Glomerular visceral epithelial cell (primary cell): ENCODE data around the gene SLC66A3.
"Not testable (repeated sequence)": the region's sequence is repeated elsewhere in the genome, so short reads cannot be mapped to it uniquely, and the experiment has no call there.

Experiments used
- DNase-seq: peaks from one replicate; pipeline ENCODE4 v3.0.0-alpha.2; 2016; ENCODE audit errors: extremely low spot score

Gene SLC66A3

GRCh38 chr2:11163439-11164317, 8.4 kb downstream of the SLC66A3 start:
- DNase-seq, result no peak

DNA sequence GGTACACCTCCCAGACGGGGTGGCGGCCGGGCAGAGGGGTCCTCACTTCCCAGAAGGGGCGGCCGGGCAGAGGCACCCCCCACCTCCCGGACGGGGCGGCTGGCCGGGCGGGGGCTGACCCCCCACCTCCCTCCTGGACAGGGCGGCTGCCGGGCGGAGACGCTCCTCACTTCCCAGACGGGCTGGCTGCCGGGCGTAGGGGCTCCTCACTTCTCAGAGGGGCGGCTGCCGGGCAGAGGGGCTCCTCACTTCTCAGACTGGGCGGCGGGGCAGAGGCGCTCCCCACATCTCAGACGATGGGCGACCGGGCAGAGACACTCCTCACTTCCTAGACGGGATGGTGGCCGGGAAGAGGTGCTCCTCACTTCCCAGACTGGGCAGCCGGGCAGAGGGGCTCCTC, 9.8 kb downstream of the SLC66A3 start:
- not testable (repeated sequence) for DNase-seq

- no peak for DNase-seq
Observed at GRCh38 chr2:11166476-11166875, 11.2 kb downstream of the SLC66A3 start.

- DNase-seq, result no peak
Observed at GRCh38 chr2:11168488-11168887, 13.2 kb downstream of the SLC66A3 start.

- no peak for DNase-seq
Observed at GRCh38 chr2:11169333-11169732, 14.1 kb downstream of the SLC66A3 start.

GRCh38 chr2:11174222-11174621, 19.0 kb downstream of the SLC66A3 start:
- DNase-seq, result no peak

DNA sequence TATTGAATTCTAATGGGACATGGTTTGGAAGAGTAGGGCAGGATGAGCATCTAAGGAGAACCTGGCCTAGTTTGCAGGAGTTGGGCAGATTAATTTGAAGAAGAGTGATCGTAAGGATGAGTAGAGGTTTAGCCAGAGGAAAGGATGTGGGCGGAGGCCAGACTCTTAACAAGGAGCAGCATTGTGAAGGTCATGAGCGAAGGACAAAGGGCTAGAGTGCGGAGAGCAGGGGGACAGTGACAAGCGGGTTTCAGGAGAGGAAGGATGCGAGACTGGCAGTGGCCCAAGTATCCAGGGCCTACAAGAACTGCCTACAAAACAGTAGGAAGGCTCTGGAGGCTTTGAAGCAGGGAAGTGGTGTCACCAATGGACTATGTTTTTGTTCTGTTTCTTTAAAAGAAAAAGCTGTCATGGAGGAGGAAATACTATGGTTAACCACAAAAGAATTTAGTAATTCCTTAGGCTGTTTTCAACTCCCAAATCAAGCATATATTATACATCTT, 20.1 kb downstream of the SLC66A3 start:
- DNase-seq, result peak; percentile 44

- no peak for DNase-seq
Observed at GRCh38 chr2:11177871-11178690, 22.8 kb downstream of the SLC66A3 start.

GRCh38 chr2:11179196-11179595, 23.9 kb downstream of the SLC66A3 start:
- no peak for DNase-seq

GRCh38 chr2:11179899-11180298, 24.6 kb downstream of the SLC66A3 start:
- no peak for DNase-seq

- DNase-seq, result no peak
Observed at GRCh38 chr2:11180653-11181052, 25.4 kb downstream of the SLC66A3 start.

- DNase-seq, result no peak
Observed at GRCh38 chr2:11182951-11183350, 27.7 kb downstream of the SLC66A3 start.

GRCh38 chr2:11186145-11186544, 30.9 kb downstream of the SLC66A3 start:
- no peak for DNase-seq

- DNase-seq, result no peak
Observed at GRCh38 chr2:11187083-11187619, 31.9 kb downstream of the SLC66A3 start.

DNA sequence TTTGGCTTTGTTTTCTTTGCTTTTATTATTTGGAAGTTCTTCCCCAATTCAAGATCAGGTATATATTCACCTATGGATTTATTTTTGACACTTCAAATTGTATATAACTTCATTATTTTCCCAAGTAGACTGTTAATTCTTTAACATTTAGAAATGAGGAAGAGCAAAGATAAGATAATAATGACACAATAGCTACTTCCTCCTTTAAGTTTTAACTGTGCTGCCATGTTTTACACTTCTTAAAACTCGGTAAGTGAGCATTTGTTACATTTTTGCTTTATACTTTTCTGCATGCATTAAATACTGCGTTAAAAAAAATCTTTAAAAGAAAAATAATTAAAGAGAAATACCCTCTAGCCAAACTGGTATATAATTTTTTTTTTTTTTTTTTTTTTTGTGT, 32.5 kb downstream of the SLC66A3 start:
- DNase-seq, result no peak

GRCh38 chr2:11196246-11196645, 41.0 kb downstream of the SLC66A3 start:
- DNase-seq, result no peak

DNA sequence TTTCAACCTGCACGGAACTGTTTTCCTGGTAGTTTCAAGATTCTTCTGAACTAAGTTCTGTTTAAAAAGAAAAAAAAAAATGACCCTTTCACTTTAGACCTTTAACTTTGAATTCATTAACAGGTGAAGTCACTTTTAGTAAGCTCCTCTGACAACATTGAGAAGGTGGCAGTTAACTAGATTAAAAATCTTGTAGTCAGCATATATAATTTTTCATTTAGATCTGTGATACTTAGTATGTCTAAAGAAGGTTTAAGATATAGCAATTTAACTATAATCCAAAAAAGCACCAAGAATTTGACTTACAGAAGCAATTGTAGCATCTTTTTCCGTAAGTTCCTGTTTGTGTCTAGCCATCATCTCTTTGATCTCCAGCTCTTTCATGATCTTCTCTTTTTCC, 45.4 kb downstream of the SLC66A3 start:
- DNase-seq, result no peak

- DNase-seq, result no peak
Observed at GRCh38 chr2:11201969-11202368, 46.7 kb downstream of the SLC66A3 start.

GRCh38 chr2:11203480-11203879, 48.2 kb downstream of the SLC66A3 start:
- peak; percentile 1 for DNase-seq

- DNase-seq, result no peak
Observed at GRCh38 chr2:11208083-11208482, 52.8 kb downstream of the SLC66A3 start.

GRCh38 chr2:11212645-11213044, 57.4 kb downstream of the SLC66A3 start:
- no peak for DNase-seq

DNA sequence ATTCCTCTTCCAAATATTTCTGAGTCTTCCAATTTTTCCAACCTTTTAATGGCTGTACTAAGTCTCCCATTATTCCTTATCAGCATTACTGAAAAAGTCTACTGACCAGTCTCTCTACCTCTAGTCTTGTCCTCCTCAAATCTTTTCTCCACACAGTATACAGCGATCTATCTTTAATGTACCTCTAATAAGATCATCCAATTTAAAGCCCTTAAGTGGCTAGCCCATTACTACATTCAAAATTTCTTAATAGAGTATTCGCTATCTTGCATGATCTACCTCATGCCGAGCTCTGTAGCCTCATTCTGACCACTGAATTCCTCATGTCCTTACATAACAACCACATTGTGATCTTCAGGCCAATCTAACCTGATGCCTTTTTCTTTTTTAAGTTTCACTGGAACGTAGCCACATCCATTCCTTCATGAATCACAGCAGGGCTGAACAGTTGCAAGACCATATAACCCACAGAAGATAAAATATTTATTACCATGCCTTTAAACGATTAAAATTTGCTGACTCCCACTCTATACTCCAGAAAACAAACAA, 57.9 kb downstream of the SLC66A3 start:
- DNase-seq, result peak; percentile 49
